ENCODE measurements around the gene HSFX3.
"Not testable (repeated sequence)": the region's sequence is repeated elsewhere in the genome, so short reads cannot be mapped to it uniquely, and the experiment has no call there.

HSFX3 gene

GRCh38 chrX:149540131-149540620 lies 9.5 kb downstream of the HSFX3 start:
- no peaks in the 10 kb centered on the region for H3K36me3 ChIP-seq (ENCODE audit: insufficient read depth)
- H3K79me2 ChIP-seq (ENCODE audit: insufficient read depth, low read depth): peaks cover 5% of the 10 kb centered on the region; the same call in 1 of the 2 replicates
- H3K4me3 ChIP-seq (IDR thresholded peaks at IDR 0.05; ENCODE audit: insufficient read depth, low read depth, low read length): no peak overlapping the region
- H3K27me3 ChIP-seq (ENCODE audit: insufficient read depth, low read depth): no peaks in the 10 kb centered on the region
- no peak overlapping the region for H2AFZ ChIP-seq (ENCODE audit: low read depth)
- H3K27ac ChIP-seq: peak overlapping the region; percentile 93
- H4K20me1 ChIP-seq (ENCODE audit: insufficient read depth): no peaks in the 10 kb centered on the region
- no peaks in the 10 kb centered on the region for H3K4me1 ChIP-seq (ENCODE audit: low read depth, poor library complexity, severe bottlenecking)
- no peak overlapping the region for H3K4me2 ChIP-seq
- peak overlapping the region; percentile 89 for H3K9ac ChIP-seq
- TF ChIP-seq CTCF (conservative IDR thresholded peaks at IDR 0.05; ENCODE audit: low read depth, low read length): no peak

- Histone ChIP-seq H3K27me3 (ENCODE audit: insufficient read depth, low read depth) (no peaks in the 10 kb centered on the region), H3K27ac (peak overlapping the region; percentile 43; the same call in 1 of the 2 replicates)
Measured at GRCh38 chrX:149539283-149540130, 10.2 kb downstream of the HSFX3 start.

GRCh38 chrX:149537474-149537873 lies 12.2 kb downstream of the HSFX3 start:
- not testable (repeated sequence) for H3K4me2 ChIP-seq; H3K79me2 ChIP-seq (ENCODE audit: insufficient read depth, low read depth); H4K20me1 ChIP-seq (ENCODE audit: insufficient read depth); H3K4me3 ChIP-seq (IDR thresholded peaks at IDR 0.05; ENCODE audit: insufficient read depth, low read depth, low read length); H3K4me1 ChIP-seq (ENCODE audit: low read depth, poor library complexity, severe bottlenecking); H3K9ac ChIP-seq; H3K27ac ChIP-seq; H3K27me3 ChIP-seq (ENCODE audit: insufficient read depth, low read depth); H2AFZ ChIP-seq (ENCODE audit: low read depth); H3K36me3 ChIP-seq (ENCODE audit: insufficient read depth)

More at GRCh38 chrX:149539283-149540130, 10.2 kb downstream of the HSFX3 start:
- Histone ChIP-seq H3K36me3 (ENCODE audit: insufficient read depth) (no peaks in the 10 kb centered on the region), H3K4me2 (0 out of 2 replicates have a peak overlapping the region, but pooled peaks have one; percentile 45), H2AFZ (ENCODE audit: low read depth) (no peak overlapping the region; the same call in 1 of the 2 replicates), H4K20me1 (ENCODE audit: insufficient read depth) (no peaks in the 10 kb centered on the region), H3K79me2 (ENCODE audit: insufficient read depth, low read depth) (peaks cover 5% of the 10 kb centered on the region; the same call in 1 of the 2 replicates), H3K4me3 (IDR thresholded peaks at IDR 0.05; ENCODE audit: insufficient read depth, low read depth, low read length) (no peak overlapping the region), H3K4me1 (ENCODE audit: low read depth, poor library complexity, severe bottlenecking) (no peaks in the 10 kb centered on the region), H3K9ac (no peak overlapping the region)
- TF ChIP-seq CTCF (conservative IDR thresholded peaks at IDR 0.05; ENCODE audit: low read depth, low read length): no peak

- not testable (repeated sequence) for H4K20me1 ChIP-seq (ENCODE audit: insufficient read depth); H2AFZ ChIP-seq (ENCODE audit: low read depth); H3K4me2 ChIP-seq
Measured at GRCh38 chrX:149534926-149535602, 14.7 kb downstream of the HSFX3 start.

GRCh38 chrX:149533999-149534398 lies 15.7 kb downstream of the HSFX3 start:
- not testable (repeated sequence) for H3K79me2 ChIP-seq (ENCODE audit: insufficient read depth, low read depth); H3K4me2 ChIP-seq; H4K20me1 ChIP-seq (ENCODE audit: insufficient read depth); H3K9ac ChIP-seq; H3K36me3 ChIP-seq (ENCODE audit: insufficient read depth); H3K27ac ChIP-seq; H3K4me1 ChIP-seq (ENCODE audit: low read depth, poor library complexity, severe bottlenecking); H2AFZ ChIP-seq (ENCODE audit: low read depth); H3K4me3 ChIP-seq (IDR thresholded peaks at IDR 0.05; ENCODE audit: insufficient read depth, low read depth, low read length); H3K27me3 ChIP-seq (ENCODE audit: insufficient read depth, low read depth)

More at GRCh38 chrX:149534926-149535602, 14.7 kb downstream of the HSFX3 start:
- H3K4me3 ChIP-seq (IDR thresholded peaks at IDR 0.05; ENCODE audit: insufficient read depth, low read depth, low read length); H3K27ac ChIP-seq; H3K27me3 ChIP-seq (ENCODE audit: insufficient read depth, low read depth); H3K9ac ChIP-seq; H3K79me2 ChIP-seq (ENCODE audit: insufficient read depth, low read depth); H3K4me1 ChIP-seq (ENCODE audit: low read depth, poor library complexity, severe bottlenecking); H3K36me3 ChIP-seq (ENCODE audit: insufficient read depth): not testable (repeated sequence)

- not testable (repeated sequence) for H3K27ac ChIP-seq; H2AFZ ChIP-seq (ENCODE audit: low read depth); H3K9ac ChIP-seq; H4K20me1 ChIP-seq (ENCODE audit: insufficient read depth); H3K4me1 ChIP-seq (ENCODE audit: low read depth, poor library complexity, severe bottlenecking); H3K79me2 ChIP-seq (ENCODE audit: insufficient read depth, low read depth); H3K4me2 ChIP-seq; H3K27me3 ChIP-seq (ENCODE audit: insufficient read depth, low read depth); H3K4me3 ChIP-seq (IDR thresholded peaks at IDR 0.05; ENCODE audit: insufficient read depth, low read depth, low read length); H3K36me3 ChIP-seq (ENCODE audit: insufficient read depth)
Measured at GRCh38 chrX:149532868-149533267, 16.9 kb downstream of the HSFX3 start.
